Osteoblast (primary cell): ENCODE measurements around the gene RAD51B. TPM values are rescaled to one million over a fixed set of nuclear protein-coding genes. Genes with fewer than 3 reads are reported as not detected.

Source experiments
- DNase-seq: peaks from one replicate; pipeline ENCODE4 v3.0.0; 2011; ENCODE audit warnings: low spot score, mixed read lengths; ENCODE audit not compliant: insufficient read length; ENCODE audit errors: missing footprints
- H2AFZ ChIP-seq: 2 replicates; pipeline ENCODE4 v1.6.0; 2011; ENCODE audit warnings: mild to moderate bottlenecking, low read length
- H3K27ac ChIP-seq: 2 replicates; pipeline ENCODE4 v1.5.1; 2011; ENCODE audit warnings: mild to moderate bottlenecking, low read depth, low read length, moderate library complexity
- H3K27me3 ChIP-seq: 2 replicates; pipeline ENCODE4 v1.6.0; 2012; ENCODE audit warnings: mild to moderate bottlenecking, control low read depth, inconsistent platforms, low read length, moderate library complexity; ENCODE audit not compliant: insufficient read depth
- H3K36me3 ChIP-seq: 2 replicates; pipeline ENCODE4 v1.5.1; 2011; ENCODE audit warnings: mild to moderate bottlenecking, low read length, control low read depth, moderate library complexity; ENCODE audit not compliant: insufficient read depth
- H3K4me1 ChIP-seq: 2 replicates; pipeline ENCODE4 v1.5.1; 2011; ENCODE audit warnings: mild to moderate bottlenecking, low read length, control low read depth, moderate library complexity; ENCODE audit not compliant: insufficient read depth
- H3K4me2 ChIP-seq: 2 replicates; pipeline ENCODE4 v1.6.0; 2011; ENCODE audit warnings: mild to moderate bottlenecking, low read length; ENCODE audit not compliant: insufficient read depth
- H3K4me3 ChIP-seq: fragments of 200-600 bp; sonication (generic); 3 replicates; pipeline ENCODE4 v1.5.1; 2012; ENCODE audit warnings: mild to moderate bottlenecking, low read length, inconsistent platforms; ENCODE audit not compliant: insufficient read depth
- H3K79me2 ChIP-seq: 2 replicates; pipeline ENCODE4 v1.6.0; 2012; ENCODE audit warnings: mild to moderate bottlenecking, low read length, control low read depth, inconsistent platforms; ENCODE audit not compliant: insufficient read depth
- H3K9me3 ChIP-seq: 2 replicates; pipeline ENCODE4 v1.5.1; 2011; ENCODE audit warnings: low read depth, low read length, control low read depth
- H4K20me1 ChIP-seq: 2 replicates; pipeline ENCODE4 v1.6.0; 2012; ENCODE audit warnings: mild to moderate bottlenecking, low read length, control low read depth; ENCODE audit not compliant: insufficient read depth
- total RNA-seq: library from RNA; depleted of rRNA; stranded (reverse); fragments of >200 nt; gene quantifications from 2 replicates; pipeline ENCODE4 v1.2.3, GENCODE V29; 2012
- TF ChIP-seq, protein P1 (sequence below): IDR thresholded peaks from 2 replicates; pipeline ENCODE4 v1.5.1; 2011; ENCODE audit warnings: mild to moderate bottlenecking, low read depth, low read length, moderate library complexity; ENCODE audit errors: extremely low read depth

RAD51B gene
- total RNA-seq, 1 donor, result 13.8 TPM

DNA sequence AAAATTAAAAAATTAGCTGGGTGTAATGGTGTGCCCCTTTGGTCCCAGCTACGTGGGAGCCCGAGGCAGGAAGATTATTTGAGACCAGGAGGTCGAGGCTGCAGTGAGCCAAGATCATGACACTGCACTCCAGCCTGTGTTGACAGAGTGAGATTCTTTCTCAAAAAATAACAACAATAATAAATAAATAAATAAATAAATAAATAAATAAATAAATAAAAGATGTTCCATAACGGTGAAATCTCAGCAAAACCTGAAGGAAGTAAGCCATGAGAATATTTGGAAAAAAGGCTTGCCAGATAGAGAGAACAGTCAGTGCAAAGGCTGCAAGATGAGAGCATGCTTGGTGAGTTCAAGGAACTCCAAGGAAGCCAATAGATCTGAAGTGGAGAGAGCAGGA lies 176.7 kb downstream of the RAD51B start:
- peaks cover 16% of the 10 kb centered on the region for H3K4me1 ChIP-seq
- TF ChIP-seq, protein P1, sequence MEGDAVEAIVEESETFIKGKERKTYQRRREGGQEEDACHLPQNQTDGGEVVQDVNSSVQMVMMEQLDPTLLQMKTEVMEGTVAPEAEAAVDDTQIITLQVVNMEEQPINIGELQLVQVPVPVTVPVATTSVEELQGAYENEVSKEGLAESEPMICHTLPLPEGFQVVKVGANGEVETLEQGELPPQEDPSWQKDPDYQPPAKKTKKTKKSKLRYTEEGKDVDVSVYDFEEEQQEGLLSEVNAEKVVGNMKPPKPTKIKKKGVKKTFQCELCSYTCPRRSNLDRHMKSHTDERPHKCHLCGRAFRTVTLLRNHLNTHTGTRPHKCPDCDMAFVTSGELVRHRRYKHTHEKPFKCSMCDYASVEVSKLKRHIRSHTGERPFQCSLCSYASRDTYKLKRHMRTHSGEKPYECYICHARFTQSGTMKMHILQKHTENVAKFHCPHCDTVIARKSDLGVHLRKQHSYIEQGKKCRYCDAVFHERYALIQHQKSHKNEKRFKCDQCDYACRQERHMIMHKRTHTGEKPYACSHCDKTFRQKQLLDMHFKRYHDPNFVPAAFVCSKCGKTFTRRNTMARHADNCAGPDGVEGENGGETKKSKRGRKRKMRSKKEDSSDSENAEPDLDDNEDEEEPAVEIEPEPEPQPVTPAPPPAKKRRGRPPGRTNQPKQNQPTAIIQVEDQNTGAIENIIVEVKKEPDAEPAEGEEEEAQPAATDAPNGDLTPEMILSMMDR, result no peak
- H3K4me2 ChIP-seq, result no peak overlapping the region
- no peaks in the 10 kb centered on the region for H3K79me2 ChIP-seq
- H3K9me3 ChIP-seq, result no peaks in the 10 kb centered on the region
- H3K27ac ChIP-seq, result no peak overlapping the region
- no peaks in the 10 kb centered on the region for H4K20me1 ChIP-seq
- H3K4me3 ChIP-seq, result no peak overlapping the region
- DNase-seq, result no peak
- H2AFZ ChIP-seq, result no peak overlapping the region
- no peaks in the 10 kb centered on the region for H3K36me3 ChIP-seq
- no peaks in the 10 kb centered on the region for H3K27me3 ChIP-seq

DNA sequence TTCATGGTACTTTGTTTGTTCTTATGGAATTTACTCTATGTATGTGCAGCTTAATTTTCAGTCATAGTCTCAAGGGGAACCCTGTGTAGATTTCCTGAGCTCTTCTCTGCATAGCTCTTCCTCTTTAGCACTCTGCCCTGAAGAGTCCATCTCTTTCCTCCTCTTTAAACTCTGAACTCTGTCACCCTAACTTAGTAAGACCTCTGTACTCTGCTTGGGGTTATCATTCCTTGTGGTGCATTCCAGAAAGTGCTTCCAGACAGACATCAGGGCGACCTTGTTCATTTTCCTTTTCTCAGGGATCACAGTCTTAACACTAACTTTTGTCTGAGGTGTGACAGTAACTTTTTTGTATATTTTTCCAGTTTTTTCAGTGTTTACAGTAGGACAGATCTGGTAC lies 179.3 kb downstream of the RAD51B start:
- H3K4me2 ChIP-seq, result peak overlapping the region; percentile 76
- TF ChIP-seq, protein P1, result no peak
- no peak overlapping the region for H3K4me3 ChIP-seq
- H3K27ac ChIP-seq, result peak overlapping the region; percentile 82
- H3K9me3 ChIP-seq, result no peaks in the 10 kb centered on the region
- peaks cover 16% of the 10 kb centered on the region for H3K4me1 ChIP-seq
- no peaks in the 10 kb centered on the region for H4K20me1 ChIP-seq
- no peaks in the 10 kb centered on the region for H3K27me3 ChIP-seq
- H2AFZ ChIP-seq, result no peak overlapping the region
- H3K79me2 ChIP-seq, result no peaks in the 10 kb centered on the region
- H3K36me3 ChIP-seq, result no peaks in the 10 kb centered on the region
- DNase-seq, result peak; percentile 46

DNA sequence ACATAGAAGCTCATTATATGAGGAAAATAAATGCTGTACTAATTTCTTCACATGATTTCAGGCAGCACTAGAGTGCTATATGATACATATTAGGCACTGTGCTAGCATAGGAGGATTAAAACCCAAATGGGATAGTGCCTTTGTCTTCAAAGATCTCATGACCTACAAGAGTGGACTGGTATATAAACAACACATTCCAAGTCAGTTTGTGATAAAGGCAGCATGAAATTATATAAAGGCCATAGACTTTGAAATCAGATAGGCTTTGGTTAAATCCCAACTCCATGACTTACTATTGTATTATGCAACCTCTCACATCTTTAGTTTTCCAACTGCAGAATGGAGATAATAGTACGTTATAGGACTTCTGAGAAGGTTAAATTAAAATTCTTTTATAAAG lies 179.7 kb downstream of the RAD51B start:
- H3K4me3 ChIP-seq, result no peak overlapping the region
- H2AFZ ChIP-seq, result no peak overlapping the region
- TF ChIP-seq, protein P1, result no peak

DNA sequence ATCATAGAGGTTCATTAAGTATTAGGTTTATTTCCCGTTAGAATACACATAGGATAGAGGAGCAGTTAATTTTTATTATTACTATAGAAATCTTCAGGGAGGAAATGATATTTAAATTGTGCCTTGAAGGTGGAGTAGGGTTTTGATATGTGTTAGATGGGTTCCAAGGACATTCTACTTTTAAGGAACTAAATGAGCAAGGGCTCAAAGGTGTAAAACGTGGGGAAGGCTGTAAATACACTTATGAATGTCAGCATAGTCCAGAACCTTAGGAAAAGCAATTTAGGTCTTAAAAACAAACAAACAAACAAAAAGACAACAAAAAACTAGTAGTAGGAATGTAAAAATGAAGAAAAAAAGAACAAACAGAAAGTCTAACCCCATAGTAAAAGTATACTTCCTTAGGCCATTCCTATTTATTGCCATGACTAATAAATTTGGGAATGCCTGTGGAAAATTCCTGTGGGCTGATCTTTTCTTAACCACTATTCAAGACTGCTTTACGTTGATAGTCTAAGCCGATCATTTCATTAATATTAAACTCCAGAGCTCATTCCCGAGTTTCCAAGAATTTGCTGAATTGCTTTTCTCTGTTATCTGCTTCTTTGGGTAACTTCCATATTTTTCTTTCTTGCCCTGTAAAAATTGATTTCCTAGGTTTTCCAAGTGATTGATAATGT lies 180.3 kb downstream of the RAD51B start:
- Histone ChIP-seq H3K79me2 (no peaks in the 10 kb centered on the region), H2AFZ (peak overlapping the region; percentile 4), H3K27me3 (no peaks in the 10 kb centered on the region), H3K36me3 (no peaks in the 10 kb centered on the region), H4K20me1 (no peaks in the 10 kb centered on the region), H3K4me2 (peak overlapping the region; percentile 76), H3K4me1 (peaks cover 16% of the 10 kb centered on the region), H3K4me3 (peak overlapping the region; percentile 33), H3K27ac (peak overlapping the region; percentile 82), H3K9me3 (no peaks in the 10 kb centered on the region)
- TF ChIP-seq, protein P1, result no peak
- peak; percentile 55 for DNase-seq

More for the DNA sequence above, 179.7 kb downstream of the RAD51B start:
- no peaks in the 10 kb centered on the region for H3K79me2 ChIP-seq
- peak overlapping the region; percentile 76 for H3K4me2 ChIP-seq
- no peaks in the 10 kb centered on the region for H4K20me1 ChIP-seq
- no peaks in the 10 kb centered on the region for H3K36me3 ChIP-seq
- H3K9me3 ChIP-seq, result no peaks in the 10 kb centered on the region
- H3K27ac ChIP-seq, result peak overlapping the region; percentile 82
- peaks cover 16% of the 10 kb centered on the region for H3K4me1 ChIP-seq
- H3K27me3 ChIP-seq, result no peaks in the 10 kb centered on the region
- no peak for DNase-seq
